ENCODE results near the gene SLC25A21.
"Not testable (repeated sequence)": the region's sequence is repeated elsewhere in the genome, so short reads cannot be mapped to it uniquely, and the experiment has no call there.

Gene SLC25A21

GRCh38 chr14:36941783-36942521 is 230.5 kb downstream of the SLC25A21 start:
- DNase-seq (ENCODE audit: low read depth), result no peak

GRCh38 chr14:36940476-36940875 is 231.9 kb downstream of the SLC25A21 start:
- no peak for DNase-seq (ENCODE audit: low read depth)

- no peak for DNase-seq (ENCODE audit: low read depth)
Observed at GRCh38 chr14:36939265-36939664, 233.1 kb downstream of the SLC25A21 start.

- no peak for DNase-seq (ENCODE audit: low read depth)
Observed at GRCh38 chr14:36938678-36939077, 233.7 kb downstream of the SLC25A21 start.

- DNase-seq (ENCODE audit: low read depth), result no peak
Observed at GRCh38 chr14:36935976-36936678, 236.3 kb downstream of the SLC25A21 start.

GRCh38 chr14:36934304-36934703 is 238.1 kb downstream of the SLC25A21 start:
- DNase-seq (ENCODE audit: low read depth), result no peak

GRCh38 chr14:36931791-36932190 is 240.6 kb downstream of the SLC25A21 start:
- DNase-seq (ENCODE audit: low read depth), result no peak

- DNase-seq (ENCODE audit: low read depth), result no peak
Observed at GRCh38 chr14:36928432-36928831, 244.0 kb downstream of the SLC25A21 start.

GRCh38 chr14:36925094-36925493 is 247.3 kb downstream of the SLC25A21 start:
- DNase-seq (ENCODE audit: low read depth), result no peak

GRCh38 chr14:36916668-36917067 is 255.7 kb downstream of the SLC25A21 start:
- no peak for DNase-seq (ENCODE audit: low read depth)

- DNase-seq (ENCODE audit: low read depth), result no peak
Observed at GRCh38 chr14:36915081-36915480, 257.3 kb downstream of the SLC25A21 start.

- DNase-seq (ENCODE audit: low read depth), result no peak
Observed at GRCh38 chr14:36910578-36910977, 261.8 kb downstream of the SLC25A21 start.

GRCh38 chr14:36905272-36905888 is 267.0 kb downstream of the SLC25A21 start:
- no peak for DNase-seq (ENCODE audit: low read depth)

GRCh38 chr14:36901861-36902260 is 270.5 kb downstream of the SLC25A21 start:
- DNase-seq (ENCODE audit: low read depth), result no peak

GRCh38 chr14:36900846-36901245 is 271.6 kb downstream of the SLC25A21 start:
- DNase-seq (ENCODE audit: low read depth), result no peak

- DNase-seq (ENCODE audit: low read depth), result not testable (repeated sequence)
Observed at GRCh38 chr14:36896300-36896699, 276.1 kb downstream of the SLC25A21 start.

- DNase-seq (ENCODE audit: low read depth), result no peak
Observed at GRCh38 chr14:36884049-36884448, 288.4 kb downstream of the SLC25A21 start.

- no peak for DNase-seq (ENCODE audit: low read depth)
Observed at GRCh38 chr14:36880276-36880675, 292.1 kb downstream of the SLC25A21 start.

- no peak for DNase-seq (ENCODE audit: low read depth)
Observed at GRCh38 chr14:36879558-36879957, 292.8 kb downstream of the SLC25A21 start.

- DNase-seq (ENCODE audit: low read depth), result no peak
Observed at GRCh38 chr14:36874396-36875138, 297.8 kb downstream of the SLC25A21 start.

GRCh38 chr14:36870776-36871175 is 301.6 kb downstream of the SLC25A21 start:
- no peak for DNase-seq (ENCODE audit: low read depth)

GRCh38 chr14:36869125-36869524 is 303.3 kb downstream of the SLC25A21 start:
- no peak for DNase-seq (ENCODE audit: low read depth)
